NCI-H128 (cell line): ENCODE data around the gene PPM1A.

ENCODE experiments used
- DNase-seq: peaks from one replicate; lab custom pipeline; 2025; ENCODE audit not compliant: unreplicated experiment; lab: John Stamatoyannopoulos, UW

The PPM1A gene

DNA sequence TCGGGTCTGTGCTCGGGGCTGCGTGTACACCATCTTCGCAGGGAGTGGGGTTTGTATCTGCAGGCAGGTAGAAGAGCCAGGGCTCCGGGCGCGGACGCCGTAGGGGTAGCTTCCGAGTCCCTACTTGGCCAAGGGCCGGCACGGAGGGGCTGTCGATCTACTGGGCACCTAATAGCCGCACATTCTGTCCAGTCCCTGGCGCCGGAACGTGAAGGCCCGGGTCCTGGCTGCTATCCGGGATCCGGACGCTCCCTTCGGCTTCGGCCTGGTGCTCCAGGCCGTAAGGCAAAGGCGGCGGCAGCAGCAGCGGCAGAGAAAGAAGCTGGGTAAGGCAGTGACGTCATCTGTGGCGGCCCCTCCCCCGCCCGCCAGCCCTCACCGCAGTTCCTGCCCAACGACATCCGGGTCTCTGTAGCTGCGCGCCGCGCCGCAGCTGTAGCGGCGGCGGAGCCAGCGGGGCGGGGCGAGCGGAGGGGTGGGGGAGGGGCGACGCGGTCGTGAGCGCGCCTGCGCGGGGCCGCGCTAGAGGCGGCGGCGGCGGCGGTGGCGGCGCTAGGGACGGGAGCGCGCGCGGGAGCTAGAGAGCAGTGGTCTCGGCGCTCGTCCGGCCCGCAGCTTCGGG, at the start of gene PPM1A:
PPM1A (plus strand) TSS at position 525 of the 622 bp plus-strand sequence. CDS start 33,483 bp downstream, outside the sequence.
- peak; percentile 79 for DNase-seq

GRCh38 chr14:60199321-60199720, 49.7 kb upstream of the PPM1A start:
- no peak for DNase-seq

- DNase-seq, result no peak
These were observed 44.7 kb upstream of the PPM1A start for GRCh38 chr14:60204104-60204842.

GRCh38 chr14:60204843-60205774, 43.9 kb upstream of the PPM1A start:
- DNase-seq, result no peak

DNA sequence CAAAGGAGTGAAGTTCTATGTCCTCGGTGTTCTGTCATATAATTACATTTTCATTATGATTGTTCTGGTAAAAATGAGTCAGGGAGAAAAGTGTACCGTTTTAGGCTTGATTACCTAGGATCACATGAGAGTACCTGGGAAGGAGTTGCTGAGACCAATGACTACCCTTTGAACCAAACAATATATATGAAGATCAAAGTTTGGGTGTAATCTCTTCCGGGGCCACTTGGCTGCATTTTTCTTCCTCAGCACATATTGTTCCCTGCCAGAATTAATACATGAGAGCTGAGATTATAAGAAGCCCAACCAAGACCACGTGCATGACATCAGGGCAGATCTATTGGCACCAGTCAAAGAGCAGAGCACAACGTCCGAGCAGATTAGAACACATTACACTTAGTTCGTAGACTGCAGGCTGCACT, 42.8 kb upstream of the PPM1A start:
- DNase-seq, result no peak

GRCh38 chr14:60206837-60207533, 42.0 kb upstream of the PPM1A start:
- DNase-seq, result no peak

- DNase-seq, result no peak
These were observed 38.3 kb upstream of the PPM1A start for GRCh38 chr14:60210703-60211102.

- DNase-seq, result no peak
These were observed 37.9 kb upstream of the PPM1A start for GRCh38 chr14:60211153-60211552.

- DNase-seq, result no peak
These were observed 36.3 kb upstream of the PPM1A start for GRCh38 chr14:60212503-60213371.

- no peak for DNase-seq
These were observed 35.0 kb upstream of the PPM1A start for GRCh38 chr14:60214003-60214402.

- DNase-seq, result no peak
These were observed 34.5 kb upstream of the PPM1A start for GRCh38 chr14:60214415-60215126.

DNA sequence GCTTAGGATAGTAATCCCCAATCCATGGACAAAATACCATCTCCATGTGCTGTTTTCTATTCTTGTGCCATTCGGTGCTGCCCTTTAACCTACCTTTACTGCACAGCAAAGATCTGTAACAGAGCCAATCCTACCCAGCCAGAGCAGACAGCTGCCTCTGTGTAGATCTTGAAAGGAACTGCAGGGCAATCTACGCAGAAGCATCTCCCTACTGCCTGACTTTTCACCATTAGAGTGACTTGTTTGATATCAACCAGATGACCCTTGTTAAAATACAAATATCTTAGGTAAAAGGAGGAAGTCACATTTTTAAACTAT, 33.9 kb upstream of the PPM1A start:
- no peak for DNase-seq

DNA sequence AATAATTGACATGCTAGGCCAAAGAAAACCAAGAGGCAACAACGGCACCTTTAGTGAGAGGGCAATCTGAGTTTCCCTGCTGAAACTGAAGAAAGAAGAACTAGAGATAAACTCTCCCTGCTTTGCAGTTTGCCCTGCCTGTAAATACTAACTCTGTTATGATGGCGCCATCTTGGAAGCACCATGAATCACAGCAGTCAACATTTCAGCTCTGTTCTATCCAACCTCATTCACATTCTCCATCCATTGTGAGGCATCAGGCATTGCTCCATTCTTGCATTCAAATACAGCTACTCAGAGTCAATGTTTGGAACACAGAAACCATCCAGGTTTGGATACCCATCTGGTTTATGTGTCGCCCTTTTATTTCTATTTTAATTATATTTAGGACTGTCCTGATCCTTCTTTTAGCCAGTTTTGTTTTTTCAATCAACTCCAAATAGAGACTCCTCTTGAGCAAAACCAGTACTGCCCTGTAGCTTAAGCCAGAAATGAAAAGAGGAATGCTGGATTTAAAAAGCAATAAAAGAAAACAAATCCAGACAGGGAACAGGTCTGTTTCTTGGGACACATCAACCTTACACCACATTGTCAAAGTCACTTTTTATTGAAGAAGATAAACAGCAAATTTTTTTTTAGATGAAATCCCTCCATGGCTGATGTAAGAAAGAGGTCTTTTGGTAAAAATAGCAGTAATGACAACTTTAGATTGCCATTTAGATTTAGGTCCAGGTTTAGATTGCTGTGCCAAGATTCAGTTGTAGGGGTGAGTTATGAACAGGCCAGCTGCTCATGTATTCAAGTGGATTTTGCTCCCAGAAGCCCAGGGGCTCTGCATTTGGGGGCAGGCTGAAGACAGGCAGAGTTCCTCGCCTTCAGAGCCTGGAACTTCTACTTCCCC, 33.3 kb upstream of the PPM1A start:
- DNase-seq, result no peak

DNA sequence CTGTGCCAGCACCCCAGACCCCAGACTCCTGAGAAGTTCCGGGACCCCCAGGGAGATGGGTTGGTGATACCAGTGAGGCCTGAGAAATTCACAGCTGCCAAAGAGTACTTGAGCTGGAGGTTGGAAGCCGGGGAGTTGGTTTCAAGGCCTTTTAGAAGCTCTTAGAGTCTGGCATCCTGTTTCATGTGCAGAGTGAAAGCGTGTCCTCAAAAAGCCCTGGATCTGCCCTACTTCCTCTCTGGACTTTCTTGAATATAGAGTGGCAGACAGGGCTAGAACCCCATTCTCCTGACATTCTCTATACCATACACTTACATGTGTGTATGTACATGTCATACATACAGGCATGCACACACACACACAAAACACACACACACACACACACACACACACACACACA, 31.3 kb upstream of the PPM1A start:
- DNase-seq, result no peak

DNA sequence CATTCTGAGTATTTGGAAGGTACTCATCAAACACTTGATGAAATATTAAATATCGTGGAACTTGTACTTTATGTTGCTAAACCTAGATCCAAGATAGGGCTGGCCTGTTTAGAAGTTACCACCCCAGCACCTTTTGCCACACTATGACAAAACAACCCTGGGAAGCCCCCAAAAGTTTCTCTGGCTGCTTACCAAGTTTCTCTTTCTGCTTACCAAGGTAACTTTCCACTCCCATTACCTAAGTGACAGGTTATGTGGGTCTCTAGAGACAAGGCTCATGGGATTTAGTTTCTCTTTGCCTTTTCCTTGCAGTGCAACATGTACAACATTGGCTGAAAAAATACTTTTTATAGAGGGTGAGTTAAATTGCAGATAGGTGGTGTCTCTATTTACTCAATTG, 28.9 kb upstream of the PPM1A start:
- no peak for DNase-seq

DNA sequence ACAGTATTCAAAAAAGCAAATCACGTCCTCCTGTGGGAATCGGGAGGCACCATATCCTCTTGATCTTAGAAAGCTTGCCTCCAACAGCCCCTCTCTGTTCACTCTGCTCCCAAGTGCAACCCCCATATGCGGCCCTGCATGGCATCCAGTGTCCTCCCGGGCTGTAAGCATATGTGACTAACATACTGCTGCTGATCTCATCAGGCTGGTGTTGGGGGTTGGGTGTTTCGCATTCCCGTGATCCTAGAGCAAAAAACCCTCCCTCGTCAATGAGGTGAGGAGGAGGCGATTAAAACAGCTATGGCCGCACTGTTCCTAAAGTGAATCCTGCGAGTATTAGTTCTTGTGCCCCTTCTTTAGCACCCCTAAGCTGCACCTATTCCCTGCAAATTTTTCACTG, 28.1 kb upstream of the PPM1A start:
- no peak for DNase-seq

DNA sequence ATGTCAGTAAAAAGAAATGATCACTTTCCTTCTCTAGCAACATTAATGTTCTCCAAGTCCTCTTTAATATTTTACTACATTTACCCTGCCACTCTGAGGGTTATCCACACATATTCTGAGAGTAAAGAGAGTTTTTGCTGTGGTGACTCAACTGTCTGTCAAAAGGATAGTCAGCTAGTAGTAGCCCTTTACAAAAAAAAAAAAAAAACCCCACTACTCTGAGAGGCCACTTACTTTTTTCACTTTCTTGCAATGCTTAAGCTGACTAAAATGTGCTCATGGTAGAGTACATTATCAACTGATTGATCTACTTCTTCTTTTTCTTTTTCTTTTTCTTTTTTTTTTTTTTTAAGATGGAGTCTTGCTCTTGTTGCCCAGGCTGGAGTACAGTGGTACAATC, 27.6 kb upstream of the PPM1A start:
- DNase-seq, result no peak

DNA sequence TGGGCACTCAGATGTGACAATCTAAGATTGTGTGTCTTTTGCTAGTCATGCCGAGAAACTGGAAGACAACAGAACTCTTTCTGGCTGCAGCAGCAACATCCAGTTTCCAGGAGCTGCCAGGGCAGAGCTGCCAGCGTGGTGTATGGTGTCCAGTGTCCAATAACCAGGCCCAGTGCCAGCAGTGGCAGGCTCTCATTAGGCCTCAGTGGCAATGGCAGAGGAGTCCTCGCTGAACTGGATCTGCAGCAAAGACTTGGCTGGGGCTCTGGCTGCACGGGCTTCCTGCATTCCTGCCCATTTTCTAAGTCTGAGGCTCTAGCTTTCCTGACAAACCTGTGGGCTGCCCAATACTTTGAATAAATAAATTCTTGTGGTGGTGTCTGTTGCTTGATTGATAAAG, 26.2 kb upstream of the PPM1A start:
- no peak for DNase-seq

DNA sequence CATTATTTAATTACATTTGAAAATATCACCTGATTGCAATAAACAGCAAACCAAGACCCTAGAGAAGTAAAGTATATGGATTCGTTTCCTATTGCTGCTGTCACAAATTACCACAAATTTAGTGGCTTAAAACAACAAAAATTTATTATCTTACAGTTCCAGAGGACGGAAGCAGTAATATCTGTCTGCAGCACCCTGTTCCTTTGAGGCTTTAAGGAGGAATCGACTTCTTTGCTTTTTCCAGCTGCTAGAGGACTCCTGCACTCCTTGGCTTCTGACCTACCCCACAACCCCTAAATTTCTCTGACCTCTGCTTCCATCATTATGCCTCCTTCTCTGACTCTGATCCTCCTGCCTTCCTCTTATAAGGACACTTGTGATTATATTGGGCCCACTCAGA, 23.8 kb upstream of the PPM1A start:
- DNase-seq, result no peak
